ENCODE data around the gene SOX13.

SOX13 gene

DNA sequence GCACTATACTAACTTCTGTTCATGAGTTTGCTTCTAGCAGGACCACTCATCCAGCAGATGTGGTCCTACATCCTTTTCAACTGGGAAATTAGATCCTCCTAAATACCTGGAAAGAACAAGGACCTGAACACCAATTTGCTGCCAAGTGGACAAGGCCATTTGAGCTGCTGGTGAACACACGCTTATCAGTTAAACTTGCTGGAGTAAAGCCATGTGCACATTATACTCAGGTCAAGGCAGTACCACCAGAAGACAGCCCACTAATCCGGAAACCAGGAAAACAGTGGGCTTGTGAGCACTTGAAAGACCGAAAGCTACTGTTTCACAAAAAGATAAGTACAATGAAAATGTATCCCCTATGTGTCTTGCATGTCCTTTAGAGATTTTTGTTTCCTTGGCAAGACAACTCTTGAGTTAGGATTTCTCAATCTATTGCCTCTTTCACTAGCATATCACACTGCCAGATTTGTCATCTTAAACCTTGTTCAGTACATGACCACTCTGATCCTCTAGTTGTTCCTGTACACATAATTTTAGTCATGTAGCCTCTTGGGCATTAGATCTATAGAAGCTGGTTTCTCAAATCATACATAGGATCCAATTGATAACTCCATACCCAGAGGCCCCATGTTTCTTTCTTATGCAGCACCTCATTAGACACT lies 97.7 kb downstream of the SOX13 start:
- TF ChIP-seq, protein P1, sequence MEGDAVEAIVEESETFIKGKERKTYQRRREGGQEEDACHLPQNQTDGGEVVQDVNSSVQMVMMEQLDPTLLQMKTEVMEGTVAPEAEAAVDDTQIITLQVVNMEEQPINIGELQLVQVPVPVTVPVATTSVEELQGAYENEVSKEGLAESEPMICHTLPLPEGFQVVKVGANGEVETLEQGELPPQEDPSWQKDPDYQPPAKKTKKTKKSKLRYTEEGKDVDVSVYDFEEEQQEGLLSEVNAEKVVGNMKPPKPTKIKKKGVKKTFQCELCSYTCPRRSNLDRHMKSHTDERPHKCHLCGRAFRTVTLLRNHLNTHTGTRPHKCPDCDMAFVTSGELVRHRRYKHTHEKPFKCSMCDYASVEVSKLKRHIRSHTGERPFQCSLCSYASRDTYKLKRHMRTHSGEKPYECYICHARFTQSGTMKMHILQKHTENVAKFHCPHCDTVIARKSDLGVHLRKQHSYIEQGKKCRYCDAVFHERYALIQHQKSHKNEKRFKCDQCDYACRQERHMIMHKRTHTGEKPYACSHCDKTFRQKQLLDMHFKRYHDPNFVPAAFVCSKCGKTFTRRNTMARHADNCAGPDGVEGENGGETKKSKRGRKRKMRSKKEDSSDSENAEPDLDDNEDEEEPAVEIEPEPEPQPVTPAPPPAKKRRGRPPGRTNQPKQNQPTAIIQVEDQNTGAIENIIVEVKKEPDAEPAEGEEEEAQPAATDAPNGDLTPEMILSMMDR (conservative IDR thresholded peaks at IDR 0.05), result no peak
- TF ChIP-seq ZFX (IDR thresholded peaks at IDR 0.05), result no peak
- no peak overlapping the region for H3K27ac ChIP-seq

GRCh38 chr1:204171751-204172178 lies 98.8 kb downstream of the SOX13 start:
- TF ChIP-seq ZFX (IDR thresholded peaks at IDR 0.05), result no peak
- TF ChIP-seq, protein P1 (conservative IDR thresholded peaks at IDR 0.05), result no peak
- H3K27ac ChIP-seq, result no peak overlapping the region

DNA sequence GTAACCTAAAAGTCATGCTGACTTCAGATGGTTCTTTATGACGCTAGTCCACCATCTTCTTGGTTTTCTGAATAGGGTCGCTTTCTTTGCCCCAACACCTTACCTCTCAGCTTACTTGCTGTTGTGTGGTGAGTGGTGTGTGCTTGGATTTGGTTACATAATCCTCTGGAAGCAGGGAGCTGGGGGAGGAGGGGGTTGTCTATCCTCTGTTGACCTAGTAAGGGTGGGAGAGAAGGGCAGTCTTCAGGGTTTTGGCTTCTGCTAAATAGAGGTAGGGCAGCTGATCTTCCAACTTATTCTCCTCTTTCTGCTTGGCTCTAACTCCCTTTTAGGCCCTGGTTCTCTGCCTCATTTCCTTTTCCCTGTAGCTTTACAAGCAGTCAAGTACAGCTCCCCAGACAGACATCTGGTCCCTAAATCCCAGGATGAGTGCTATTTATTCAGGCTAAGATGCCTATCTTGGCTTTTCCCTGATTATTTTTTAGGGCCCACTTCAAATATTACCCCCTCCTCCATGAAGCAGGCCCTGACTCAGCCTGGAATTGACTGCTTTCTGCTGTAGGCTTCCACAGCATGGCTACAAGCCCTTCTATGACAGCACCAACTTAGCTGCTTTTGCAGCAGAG lies 99.6 kb downstream of the SOX13 start:
- H3K27ac ChIP-seq, result no peak overlapping the region
- TF ChIP-seq, protein P1 (conservative IDR thresholded peaks at IDR 0.05), result no peak
- TF ChIP-seq ZFX (IDR thresholded peaks at IDR 0.05), result no peak

- H3K27ac ChIP-seq, result no peak overlapping the region
- TF ChIP-seq, protein P1 (conservative IDR thresholded peaks at IDR 0.05), result no peak
- TF ChIP-seq ZFX (IDR thresholded peaks at IDR 0.05), result no peak
Observed at GRCh38 chr1:204174958-204175357, 102.0 kb downstream of the SOX13 start.

DNA sequence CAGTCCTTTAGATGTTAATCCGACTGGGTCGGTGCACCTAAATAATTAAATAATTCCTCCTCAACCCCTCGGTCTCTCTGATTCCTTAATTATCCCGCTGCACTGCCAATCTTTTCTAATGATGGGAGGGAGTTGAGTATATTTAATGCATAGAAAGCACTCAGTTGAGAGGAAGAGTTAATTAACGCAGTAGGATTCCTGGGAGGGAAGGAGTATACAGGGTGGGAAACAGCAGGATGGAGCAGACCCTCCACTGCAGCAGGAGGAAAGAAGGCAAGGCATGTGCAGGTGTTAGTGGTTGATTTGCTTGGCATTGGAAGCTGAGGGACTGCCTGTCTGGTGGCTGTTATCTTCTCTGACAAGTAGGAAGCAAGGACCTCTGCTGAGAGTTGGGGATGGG lies 103.1 kb downstream of the SOX13 start:
- no peak overlapping the region for H3K27ac ChIP-seq
- no peak for TF ChIP-seq ZFX (IDR thresholded peaks at IDR 0.05)
- TF ChIP-seq, protein P1 (conservative IDR thresholded peaks at IDR 0.05), result no peak

DNA sequence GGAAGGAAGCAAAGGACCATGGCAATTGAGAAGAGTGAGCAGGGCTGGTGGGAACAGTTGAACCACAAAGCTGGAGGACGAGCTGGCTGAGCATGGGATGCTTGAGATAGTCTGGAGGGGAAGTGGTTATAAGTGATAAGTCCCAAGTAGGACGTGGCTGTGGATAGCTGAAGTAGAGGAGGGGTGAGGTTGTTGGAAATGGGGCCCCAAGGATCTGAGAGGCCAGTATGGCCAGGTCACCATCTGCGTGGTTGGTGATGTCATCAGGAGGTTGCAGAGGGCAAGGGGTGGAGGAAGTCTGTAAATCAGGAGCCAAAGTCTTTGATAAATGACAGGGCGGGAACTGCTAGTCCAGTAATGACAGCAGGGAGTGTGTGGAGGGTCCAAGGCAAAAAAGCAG lies 104.2 kb downstream of the SOX13 start:
- H3K27ac ChIP-seq, result no peak overlapping the region
- TF ChIP-seq, protein P1 (conservative IDR thresholded peaks at IDR 0.05), result no peak
- no peak for TF ChIP-seq ZFX (IDR thresholded peaks at IDR 0.05)
